ENCODE measurements around the gene PTH2R.
"Not testable (repeated sequence)": the region's sequence is repeated elsewhere in the genome, so short reads cannot be mapped to it uniquely, and the experiment has no call there.

PTH2R gene

GRCh38 chr2:208392300-208392699 lies 14.3 kb upstream of the PTH2R start:
- H3K4me3 ChIP-seq (ENCODE audit: low read depth, low read length) = no peak overlapping the region

- H3K4me3 ChIP-seq (ENCODE audit: low read depth, low read length) = not testable (repeated sequence)
These were observed 9.8 kb upstream of the PTH2R start for GRCh38 chr2:208396796-208397195.

GRCh38 chr2:208399201-208399600 lies 7.4 kb upstream of the PTH2R start:
- no peak overlapping the region for H3K4me3 ChIP-seq (ENCODE audit: low read depth, low read length)

GRCh38 chr2:208407667-208408066 lies 1.1 kb downstream of the PTH2R start:
- no peak overlapping the region for H3K4me3 ChIP-seq (ENCODE audit: low read depth, low read length)

- no peak overlapping the region for H3K4me3 ChIP-seq (ENCODE audit: low read depth, low read length)
These were observed 7.3 kb downstream of the PTH2R start for GRCh38 chr2:208413931-208414330.

- H3K4me3 ChIP-seq (ENCODE audit: low read depth, low read length) = no peak overlapping the region
These were observed 8.7 kb downstream of the PTH2R start for GRCh38 chr2:208415255-208415654.

GRCh38 chr2:208415897-208416296 lies 9.3 kb downstream of the PTH2R start:
- no peak overlapping the region for H3K4me3 ChIP-seq (ENCODE audit: low read depth, low read length)

GRCh38 chr2:208426412-208427045 lies 19.9 kb downstream of the PTH2R start:
- no peak overlapping the region for H3K4me3 ChIP-seq (ENCODE audit: low read depth, low read length)

- H3K4me3 ChIP-seq (ENCODE audit: low read depth, low read length) = no peak overlapping the region
These were observed 31.2 kb downstream of the PTH2R start for GRCh38 chr2:208437755-208438154.

GRCh38 chr2:208440716-208441115 lies 34.1 kb downstream of the PTH2R start:
- no peak overlapping the region for H3K4me3 ChIP-seq (ENCODE audit: low read depth, low read length)

- no peak overlapping the region for H3K4me3 ChIP-seq (ENCODE audit: low read depth, low read length)
These were observed 35.4 kb downstream of the PTH2R start for GRCh38 chr2:208441951-208442350.

GRCh38 chr2:208447447-208447846 lies 40.9 kb downstream of the PTH2R start:
- H3K4me3 ChIP-seq (ENCODE audit: low read depth, low read length) = not testable (repeated sequence)

- no peak overlapping the region for H3K4me3 ChIP-seq (ENCODE audit: low read depth, low read length)
These were observed 44.5 kb downstream of the PTH2R start for GRCh38 chr2:208451061-208451460.

- H3K4me3 ChIP-seq (ENCODE audit: low read depth, low read length) = no peak overlapping the region
These were observed 48.3 kb downstream of the PTH2R start for GRCh38 chr2:208454861-208455260.

GRCh38 chr2:208463721-208464120 lies 57.1 kb downstream of the PTH2R start:
- H3K4me3 ChIP-seq (ENCODE audit: low read depth, low read length) = no peak overlapping the region

- H3K4me3 ChIP-seq (ENCODE audit: low read depth, low read length) = no peak overlapping the region
These were observed 57.6 kb downstream of the PTH2R start for GRCh38 chr2:208464205-208464604.

- H3K4me3 ChIP-seq (ENCODE audit: low read depth, low read length) = no peak overlapping the region
These were observed 59.7 kb downstream of the PTH2R start for GRCh38 chr2:208466151-208466919.

GRCh38 chr2:208466920-208467298 lies 60.3 kb downstream of the PTH2R start:
- no peak overlapping the region for H3K4me3 ChIP-seq (ENCODE audit: low read depth, low read length)

GRCh38 chr2:208467564-208467963 lies 61.0 kb downstream of the PTH2R start:
- H3K4me3 ChIP-seq (ENCODE audit: low read depth, low read length) = no peak overlapping the region

- no peak overlapping the region for H3K4me3 ChIP-seq (ENCODE audit: low read depth, low read length)
These were observed 71.1 kb downstream of the PTH2R start for GRCh38 chr2:208477741-208478140.

GRCh38 chr2:208479342-208479741 lies 72.8 kb downstream of the PTH2R start:
- H3K4me3 ChIP-seq (ENCODE audit: low read depth, low read length) = no peak overlapping the region

- not testable (repeated sequence) for H3K4me3 ChIP-seq (ENCODE audit: low read depth, low read length)
These were observed 75.4 kb downstream of the PTH2R start for GRCh38 chr2:208481945-208482344.
